K562 (cell line): ENCODE data around the gene ZNF652.

Source experiments
- BHLHE40 ChIP-seq: IDR thresholded peaks from 2 replicates; pipeline ENCODE4 v1.6.1; 2011; ENCODE audit warnings: low read length, improper control_type of control experiment
- EGR1 ChIP-seq: fragments of 450-650 bp; conservative IDR thresholded peaks from 2 replicates; pipeline ENCODE4 v1.6.1; 2017; ENCODE audit warnings: mild to moderate bottlenecking
- ELF1 ChIP-seq: fragments of 200-800 bp; sonication (Bioruptor generic); IDR thresholded peaks from 2 replicates; pipeline ENCODE4 v1.6.1; 2016; ENCODE audit warnings: missing genetic modification characterization, missing compliant biosample characterization
- ERF ChIP-seq: fragments of 450-650 bp; formaldehyde crosslinking; IDR thresholded peaks from 2 replicates; pipeline ENCODE4 v1.4.0; 2020; ENCODE audit warnings: mild to moderate bottlenecking, mixed read lengths
- HCFC1 ChIP-seq: IDR thresholded peaks from 2 replicates; pipeline ENCODE4 v1.6.1; 2012; ENCODE audit warnings: low read depth, low read length, improper control_type of control experiment
- PCBP1 ChIP-seq: fragments of 200-400 bp; formaldehyde crosslinking; IDR thresholded peaks from 2 replicates; pipeline ENCODE4 v1.6.1; 2018; ENCODE audit warnings: mild to moderate bottlenecking, low read depth, low read length; ENCODE audit not compliant: poor library complexity, severe bottlenecking
- RFX7 ChIP-seq: fragments of 250-450 bp; sonication (Bioruptor Pico); IDR thresholded peaks from 2 replicates; pipeline ENCODE4 v1.5.1; 2021; ENCODE audit warnings: mild to moderate bottlenecking
- SMAD3 ChIP-seq: fragments of 450-650 bp; formaldehyde crosslinking; conservative IDR thresholded peaks from 2 replicates; pipeline ENCODE4 v1.4.0; 2020; ENCODE audit warnings: mild to moderate bottlenecking
- SP1 ChIP-seq: sonication (generic); formaldehyde crosslinking; IDR thresholded peaks from 2 replicates; pipeline ENCODE4 v1.8.1; 2022; ENCODE audit warnings: mild to moderate bottlenecking, missing genetic modification reagents
- TF ChIP-seq, protein P1 (sequence below): fragments of 450-650 bp; IDR thresholded peaks from 2 replicates; pipeline ENCODE4 v1.6.1; 2018; ENCODE audit warnings: mild to moderate bottlenecking, low read depth; ENCODE audit not compliant: partially characterized antibody
- TF ChIP-seq, protein P2 (sequence below): fragments of 450-650 bp; formaldehyde crosslinking; IDR thresholded peaks from 2 replicates; pipeline ENCODE4 v1.4.0; 2022; ENCODE audit warnings: missing genetic modification characterization
- TF ChIP-seq, protein P3 (sequence below): sonication (generic); formaldehyde crosslinking; IDR thresholded peaks from 2 replicates; pipeline ENCODE4 v1.8.0; 2022; ENCODE audit warnings: mild to moderate bottlenecking, missing genetic modification reagents, borderline replicate concordance

DNA sequence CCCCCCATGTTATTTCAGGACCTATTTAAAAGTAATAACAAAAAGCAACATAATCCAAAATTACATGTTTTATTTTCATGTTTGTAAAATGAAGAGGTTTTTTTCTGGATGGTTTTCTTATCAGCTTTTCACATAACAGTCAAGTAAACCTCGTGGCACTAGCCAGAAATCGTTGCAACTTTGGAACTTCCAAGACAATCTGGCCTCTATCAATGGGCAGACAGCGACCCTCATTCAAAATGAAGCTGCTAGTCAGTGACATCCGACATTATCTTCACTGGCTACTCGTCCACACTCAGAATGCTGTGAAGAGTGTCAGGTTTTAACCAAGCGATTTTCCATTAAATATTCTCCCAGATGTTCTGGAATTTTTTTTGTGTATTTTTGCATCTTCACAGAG lies 22.7 kb downstream of the ZNF652 start:
- TF ChIP-seq EGR1: no peak
- TF ChIP-seq HCFC1: no peak
- TF ChIP-seq, protein P1, sequence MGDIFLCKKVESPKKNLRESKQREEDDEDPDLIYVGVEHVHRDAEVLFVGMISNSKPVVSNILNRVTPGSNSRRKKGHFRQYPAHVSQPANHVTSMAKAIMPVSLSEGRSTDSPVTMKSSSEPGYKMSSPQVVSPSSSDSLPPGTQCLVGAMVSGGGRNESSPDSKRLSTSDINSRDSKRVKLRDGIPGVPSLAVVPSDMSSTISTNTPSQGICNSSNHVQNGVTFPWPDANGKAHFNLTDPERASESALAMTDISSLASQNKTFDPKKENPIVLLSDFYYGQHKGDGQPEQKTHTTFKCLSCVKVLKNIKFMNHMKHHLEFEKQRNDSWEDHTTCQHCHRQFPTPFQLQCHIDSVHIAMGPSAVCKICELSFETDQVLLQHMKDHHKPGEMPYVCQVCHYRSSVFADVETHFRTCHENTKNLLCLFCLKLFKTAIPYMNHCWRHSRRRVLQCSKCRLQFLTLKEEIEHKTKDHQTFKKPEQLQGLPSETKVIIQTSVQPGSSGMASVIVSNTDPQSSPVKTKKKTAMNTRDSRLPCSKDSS: no peak
- no peak for TF ChIP-seq PCBP1
- TF ChIP-seq SMAD3: no peak
- no peak for TF ChIP-seq BHLHE40
- no peak for TF ChIP-seq SP1 (CRISPR knock-in tag)
- TF ChIP-seq, protein P2, sequence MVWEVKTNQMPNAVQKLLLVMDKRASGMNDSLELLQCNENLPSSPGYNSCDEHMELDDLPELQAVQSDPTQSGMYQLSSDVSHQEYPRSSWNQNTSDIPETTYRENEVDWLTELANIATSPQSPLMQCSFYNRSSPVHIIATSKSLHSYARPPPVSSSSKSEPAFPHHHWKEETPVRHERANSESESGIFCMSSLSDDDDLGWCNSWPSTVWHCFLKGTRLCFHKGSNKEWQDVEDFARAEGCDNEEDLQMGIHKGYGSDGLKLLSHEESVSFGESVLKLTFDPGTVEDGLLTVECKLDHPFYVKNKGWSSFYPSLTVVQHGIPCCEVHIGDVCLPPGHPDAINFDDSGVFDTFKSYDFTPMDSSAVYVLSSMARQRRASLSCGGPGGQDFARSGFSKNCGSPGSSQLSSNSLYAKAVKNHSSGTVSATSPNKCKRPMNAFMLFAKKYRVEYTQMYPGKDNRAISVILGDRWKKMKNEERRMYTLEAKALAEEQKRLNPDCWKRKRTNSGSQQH (CRISPR knock-in tag): no peak
- no peak for TF ChIP-seq RFX7
- TF ChIP-seq, protein P3, sequence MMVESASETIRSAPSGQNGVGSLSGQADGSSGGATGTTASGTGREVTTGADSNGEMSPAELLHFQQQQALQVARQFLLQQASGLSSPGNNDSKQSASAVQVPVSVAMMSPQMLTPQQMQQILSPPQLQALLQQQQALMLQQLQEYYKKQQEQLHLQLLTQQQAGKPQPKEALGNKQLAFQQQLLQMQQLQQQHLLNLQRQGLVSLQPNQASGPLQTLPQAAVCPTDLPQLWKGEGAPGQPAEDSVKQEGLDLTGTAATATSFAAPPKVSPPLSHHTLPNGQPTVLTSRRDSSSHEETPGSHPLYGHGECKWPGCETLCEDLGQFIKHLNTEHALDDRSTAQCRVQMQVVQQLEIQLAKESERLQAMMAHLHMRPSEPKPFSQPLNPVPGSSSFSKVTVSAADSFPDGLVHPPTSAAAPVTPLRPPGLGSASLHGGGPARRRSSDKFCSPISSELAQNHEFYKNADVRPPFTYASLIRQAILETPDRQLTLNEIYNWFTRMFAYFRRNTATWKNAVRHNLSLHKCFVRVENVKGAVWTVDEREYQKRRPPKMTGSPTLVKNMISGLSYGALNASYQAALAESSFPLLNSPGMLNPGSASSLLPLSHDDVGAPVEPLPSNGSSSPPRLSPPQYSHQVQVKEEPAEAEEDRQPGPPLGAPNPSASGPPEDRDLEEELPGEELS: no peak
- no peak for TF ChIP-seq ERF (CRISPR knock-in tag)
- no peak for TF ChIP-seq ELF1 (tag)
